ENCODE data around the gene STARD7.
A peak's percentile ranks its signal among the peaks of the same experiment; 100 is the strongest.
"Not testable (repeated sequence)": the region's sequence is repeated elsewhere in the genome, so short reads cannot be mapped to it uniquely, and the experiment has no call there.

The STARD7 gene

DNA sequence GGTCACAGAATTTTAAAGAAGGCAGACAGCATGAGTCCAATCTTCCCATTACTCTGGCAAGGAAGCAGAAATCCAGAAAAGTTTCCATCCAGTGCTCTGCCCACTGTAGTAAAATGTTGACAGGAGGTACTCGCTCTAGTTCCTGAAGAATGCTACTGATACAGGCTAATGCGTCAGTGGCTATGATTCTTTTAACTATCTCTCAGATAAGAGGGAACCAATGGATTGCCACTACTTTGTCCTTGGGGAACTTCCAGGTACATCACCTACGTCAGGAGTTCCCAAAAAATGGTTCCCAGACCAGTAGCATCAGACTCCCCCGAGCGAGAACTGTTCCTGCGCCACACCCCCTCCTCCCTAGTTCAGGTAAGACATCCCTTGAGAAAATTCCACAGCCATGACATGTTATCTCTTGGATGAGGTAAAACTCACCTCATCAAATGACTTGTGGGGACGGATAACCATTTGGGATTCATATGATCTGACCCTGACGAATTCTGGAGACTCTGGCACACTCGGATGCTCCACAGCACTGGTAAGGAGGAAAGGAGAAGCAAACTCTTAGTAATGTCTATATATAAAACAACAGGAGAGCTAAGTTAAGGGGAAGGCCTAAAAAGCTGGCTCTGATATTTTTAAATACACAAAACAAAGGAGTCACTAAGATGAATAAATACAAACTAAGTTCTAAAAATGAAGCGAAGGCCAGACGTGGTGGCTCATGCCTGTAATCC is 16.5 kb downstream of the STARD7 start:
- no peak for DNase-seq

DNA sequence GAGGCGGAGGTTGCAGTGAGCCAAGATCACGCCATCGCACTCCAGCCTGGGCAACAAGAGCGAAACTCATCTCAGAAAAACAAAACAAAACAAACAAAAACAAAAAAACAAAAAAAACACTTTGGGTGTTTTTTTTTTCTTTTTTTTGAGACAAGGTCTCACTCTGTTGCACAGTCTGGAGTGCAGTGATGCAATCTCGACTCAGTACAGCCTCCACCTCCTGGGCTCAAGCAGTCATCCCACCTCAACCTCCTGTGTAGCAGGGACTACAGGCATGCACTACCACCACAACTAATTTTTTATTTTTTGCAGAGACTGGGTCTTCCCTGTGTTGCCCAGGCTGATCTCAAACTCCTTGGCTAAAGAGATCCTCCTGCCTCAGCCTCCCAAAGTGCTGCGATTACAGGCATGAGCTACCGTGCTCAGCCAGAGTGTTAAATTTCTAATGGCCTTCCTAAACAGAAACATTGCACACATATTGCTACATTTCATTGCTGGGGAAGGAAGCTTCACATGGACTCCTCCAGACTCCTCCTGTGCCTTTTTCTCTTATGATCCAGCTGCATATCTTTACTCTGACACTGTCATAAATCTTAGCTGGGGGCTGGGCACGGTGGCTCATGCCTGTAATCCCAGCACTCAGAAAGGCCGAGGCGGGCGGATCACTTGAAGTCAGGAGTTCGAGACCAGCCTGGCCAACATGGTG is 19.7 kb downstream of the STARD7 start:
- no peak for DNase-seq

DNA sequence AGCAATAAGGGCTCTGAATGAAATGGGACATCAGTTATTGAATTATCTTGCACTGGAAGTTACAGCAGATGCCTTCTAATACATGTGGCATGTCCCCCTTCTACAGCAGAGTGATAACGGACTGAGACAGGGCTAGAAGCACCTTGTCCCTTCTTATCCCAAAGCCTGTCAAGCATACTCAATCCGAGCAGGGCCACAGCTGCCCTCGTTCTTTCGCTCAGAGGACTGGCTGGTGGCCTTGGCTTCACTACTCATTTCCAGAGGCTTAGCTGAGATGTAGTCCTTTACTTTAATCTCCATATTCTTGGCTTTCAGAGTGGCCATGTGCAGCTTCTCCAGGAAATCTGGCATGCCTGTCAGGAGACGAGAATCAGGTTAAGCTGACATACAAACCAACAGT is 22.1 kb downstream of the STARD7 start:
- DNase-seq: no peak

DNA sequence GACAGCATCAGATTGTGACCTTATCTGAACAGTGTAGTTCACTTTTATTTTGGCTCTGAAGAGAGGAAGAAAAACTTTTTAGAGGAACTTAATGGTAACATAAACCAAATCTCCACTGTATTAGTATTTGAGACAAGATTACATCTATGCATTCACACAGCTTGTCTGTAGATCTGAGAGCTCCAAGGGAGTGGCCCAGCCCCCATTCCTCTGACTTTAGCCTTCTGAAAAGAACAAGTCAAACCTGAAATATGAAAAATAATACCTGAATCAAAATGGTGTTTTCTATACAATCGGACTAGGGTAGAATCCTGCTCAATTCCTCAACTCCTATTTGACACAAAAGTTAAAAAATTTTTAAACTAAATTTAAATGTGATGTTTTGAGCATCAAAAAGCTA is 23.1 kb downstream of the STARD7 start:
- DNase-seq: no peak

DNA sequence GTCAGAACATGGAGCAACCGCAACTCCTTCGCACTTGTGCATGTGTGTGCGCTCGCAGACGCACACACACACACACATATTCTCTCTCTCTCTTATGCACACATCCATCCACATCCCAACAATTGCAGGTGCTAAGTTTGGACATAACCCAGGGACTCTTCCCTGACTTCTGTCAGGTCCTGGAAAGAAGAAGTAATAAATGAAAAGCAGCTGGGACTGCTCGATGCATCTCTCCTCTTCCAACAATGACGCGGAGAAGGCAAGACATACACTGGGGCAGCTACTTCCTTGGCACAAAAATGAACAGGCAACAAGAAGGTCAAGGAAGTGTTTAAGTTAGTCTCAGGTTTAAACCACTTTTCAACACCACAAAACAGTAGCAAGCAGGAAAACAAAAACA is 23.6 kb downstream of the STARD7 start:
- no peak for DNase-seq

- DNase-seq: no peak
These were observed 24.4 kb downstream of the STARD7 start for GRCh38 chr2:96184188-96184587.

DNA sequence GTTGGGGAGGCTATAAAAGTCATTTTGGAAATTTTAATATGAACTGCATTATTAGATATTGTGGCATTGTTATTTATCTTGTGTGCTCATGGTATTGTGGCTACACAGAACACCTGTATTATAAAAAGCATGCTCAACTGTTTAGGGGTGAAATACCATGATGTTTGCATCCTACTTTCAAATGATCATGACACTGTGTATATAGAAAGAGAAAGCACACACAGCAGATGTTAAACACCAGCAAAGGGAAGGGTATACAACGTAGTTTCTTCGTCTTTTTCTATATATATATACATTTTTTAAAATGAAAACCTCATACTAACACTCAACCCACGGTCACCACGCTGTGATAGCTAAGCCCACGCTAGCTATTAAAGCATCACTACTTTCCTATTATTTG is 27.1 kb downstream of the STARD7 start:
- no peak for DNase-seq

DNA sequence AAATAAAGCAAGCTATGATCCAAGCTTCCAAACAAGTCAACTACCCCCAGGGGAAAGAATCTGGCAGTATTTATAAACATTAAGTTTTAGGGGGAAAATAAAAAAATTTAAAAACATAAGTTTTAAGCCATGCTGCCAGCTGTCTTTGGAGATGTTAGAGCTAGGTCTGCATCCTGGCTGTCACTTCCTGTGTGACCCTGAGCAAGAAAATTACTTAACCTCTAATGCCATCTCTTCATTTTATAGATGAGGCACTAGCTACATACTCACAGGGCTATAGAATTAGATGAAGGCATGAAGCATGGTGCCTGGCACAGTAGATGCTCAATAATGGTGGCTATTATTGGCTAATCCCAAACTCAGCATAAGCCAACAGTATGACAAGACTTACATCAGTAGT is 28.1 kb downstream of the STARD7 start:
- DNase-seq: no peak

DNA sequence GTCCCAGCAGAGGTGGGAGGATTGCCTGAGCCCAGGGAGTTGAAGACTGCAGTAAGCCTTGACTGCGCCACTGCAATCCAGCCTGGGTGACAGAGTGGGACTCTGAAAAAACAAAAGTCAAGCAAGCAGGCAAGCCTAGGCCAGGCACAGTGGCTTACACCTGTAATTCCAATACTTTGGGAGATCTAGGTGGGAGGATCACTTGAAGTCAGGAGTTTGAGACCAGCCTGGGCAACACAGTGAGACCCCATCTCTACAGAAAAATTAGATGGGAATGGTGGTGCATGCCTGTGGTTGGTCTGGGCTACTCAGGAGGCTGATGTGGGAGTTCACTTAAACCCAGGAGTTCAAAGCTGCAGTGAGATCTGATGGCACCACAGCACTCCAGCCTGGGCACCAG is 28.6 kb downstream of the STARD7 start:
- no peak for DNase-seq

GRCh38 chr2:96176661-96177060 is 32.0 kb downstream of the STARD7 start:
- DNase-seq: no peak

- DNase-seq: no peak
These were observed 32.7 kb downstream of the STARD7 start for GRCh38 chr2:96175951-96176350.

GRCh38 chr2:96174251-96175144 is 34.1 kb downstream of the STARD7 start:
- peak; percentile 62 to 76 (median 68) for DNase-seq

DNA sequence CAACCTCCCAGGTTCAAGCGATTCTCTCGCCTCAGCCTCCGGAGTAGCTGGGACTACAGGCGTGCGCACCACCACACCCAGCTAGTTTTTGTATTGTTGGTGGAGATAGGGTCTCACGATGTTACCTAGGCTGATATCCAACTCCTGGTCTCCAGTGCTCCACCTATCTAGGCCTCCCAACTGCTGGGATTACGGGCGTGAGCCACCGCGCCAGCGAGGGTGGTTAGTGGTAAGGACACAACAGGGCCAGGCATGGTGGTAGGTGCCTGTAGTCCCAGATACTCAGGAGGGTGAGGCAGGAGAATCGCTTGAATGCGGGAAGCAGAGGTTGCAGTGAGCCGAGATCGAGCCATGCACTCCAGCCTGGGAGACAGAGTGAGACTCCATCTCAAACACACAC is 36.8 kb downstream of the STARD7 start:
- no peak for DNase-seq

DNA sequence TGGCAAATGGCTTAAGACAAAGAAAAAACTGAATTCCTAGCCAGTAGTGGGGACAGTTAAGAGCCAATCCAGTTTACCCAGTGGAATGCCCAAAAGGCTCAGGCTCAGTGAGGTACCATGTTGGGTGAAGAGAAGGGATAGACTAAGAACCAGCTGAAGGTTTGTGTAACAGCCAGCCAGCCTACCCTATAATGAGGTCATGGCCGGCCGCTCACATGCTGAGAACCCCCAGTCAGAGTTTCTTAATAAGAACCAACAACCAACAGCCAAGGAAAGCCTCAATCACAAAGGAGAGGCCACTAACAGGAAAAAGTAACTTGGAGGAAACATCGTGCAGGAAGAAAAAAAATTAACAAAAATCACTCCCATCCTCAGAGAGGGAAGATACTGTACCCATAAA is 38.0 kb downstream of the STARD7 start:
- no peak for DNase-seq

- DNase-seq: no peak
These were observed 38.6 kb downstream of the STARD7 start for GRCh38 chr2:96169868-96170507.

DNA sequence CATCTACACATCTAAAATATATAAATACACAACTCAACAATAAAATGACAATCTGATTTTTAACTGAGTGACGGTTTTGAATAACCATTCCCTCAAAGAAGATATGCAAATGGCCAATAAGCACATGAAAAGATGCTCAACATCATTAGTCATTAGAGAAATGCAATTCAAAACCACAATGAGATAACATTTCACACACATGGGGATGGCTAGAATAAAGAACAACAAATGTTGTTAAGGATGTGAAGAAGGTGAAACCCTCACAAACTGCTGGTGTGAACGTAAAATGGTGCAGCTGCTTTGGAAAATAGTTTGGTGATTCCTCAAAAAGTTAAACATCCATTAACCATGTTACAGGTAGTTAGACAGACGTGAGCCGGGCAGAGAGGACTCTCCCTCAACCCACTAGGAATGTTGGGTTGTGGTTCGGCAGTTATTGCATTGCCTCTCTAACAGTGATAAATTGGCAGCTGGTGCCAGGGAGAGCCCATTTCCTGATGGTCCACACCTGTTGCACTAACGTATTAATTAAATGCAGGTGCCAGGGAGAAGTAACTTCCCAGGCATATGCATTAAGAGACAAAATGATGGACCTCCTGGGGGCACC is 41.1 kb downstream of the STARD7 start:
- no peak for DNase-seq

DNA sequence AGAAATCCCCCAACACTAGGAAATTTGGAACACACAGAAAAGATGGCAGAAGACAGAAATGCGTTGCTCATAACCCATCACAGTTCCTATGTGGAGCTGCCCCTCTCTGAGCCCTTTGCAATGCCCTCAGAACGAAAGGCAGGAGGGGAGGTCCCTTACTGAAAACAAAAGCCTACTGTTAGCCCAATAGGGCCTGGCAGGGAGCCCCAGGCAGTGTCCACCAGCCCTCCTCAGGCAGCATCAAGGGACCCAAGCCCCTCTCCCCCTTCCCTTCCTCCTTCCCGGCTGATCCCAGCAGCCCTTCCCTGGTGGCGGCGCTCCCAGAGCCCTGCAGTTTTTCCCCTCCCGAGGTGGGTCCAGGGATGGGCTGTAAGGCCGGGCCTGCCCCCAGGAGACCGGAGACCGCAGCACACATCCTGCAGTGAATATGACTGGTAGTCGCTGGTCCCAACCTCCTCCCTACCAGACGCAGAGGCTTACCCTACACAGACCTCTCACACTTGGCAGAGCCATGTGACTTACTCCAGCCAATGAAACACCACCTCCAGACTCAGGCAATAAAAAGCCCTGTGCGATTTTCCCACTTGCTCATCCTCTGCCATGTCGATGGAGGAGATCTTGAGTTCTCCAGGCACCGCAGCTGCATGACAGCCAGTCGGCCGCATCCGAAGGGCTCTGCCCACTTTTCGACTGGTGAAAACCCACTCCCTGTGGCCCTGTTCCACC is 44.0 kb downstream of the STARD7 start:
- peak in 3 of 4 experiments; percentile 18 to 34 (median 30) for DNase-seq

DNA sequence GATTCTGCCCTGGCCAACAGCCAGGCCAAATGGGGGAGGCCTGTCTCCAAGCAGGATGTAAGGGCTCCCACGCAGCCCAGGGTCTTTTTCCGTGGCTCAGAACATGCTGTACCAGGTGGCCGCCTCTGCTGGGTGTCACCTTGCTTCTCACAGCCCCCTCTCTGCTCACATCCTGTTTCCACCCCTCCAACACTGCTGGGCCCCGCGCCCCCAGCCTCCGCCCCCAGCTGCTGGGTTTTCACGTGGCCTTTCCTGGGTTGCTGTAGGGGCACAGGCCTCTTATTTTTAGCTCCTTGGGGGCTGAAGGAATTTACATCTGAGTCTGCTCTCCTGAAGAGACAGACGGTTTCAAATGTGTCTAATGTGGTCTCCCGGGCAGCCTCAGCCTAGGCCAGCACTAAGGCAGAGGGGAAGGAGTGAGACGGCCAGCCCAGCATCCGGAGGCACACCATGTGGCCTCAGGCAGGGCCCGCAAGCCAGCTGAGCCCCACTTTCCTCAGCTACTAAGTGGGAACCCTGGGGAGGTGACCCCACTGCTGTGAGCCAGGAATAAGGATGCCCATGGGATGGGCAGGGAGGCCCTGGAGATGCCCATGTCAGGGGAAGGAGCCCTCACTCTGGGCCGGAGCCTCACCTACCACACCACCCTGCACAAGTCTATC is 44.7 kb downstream of the STARD7 start:
- DNase-seq: peak; percentile 40 to 58 (median 53)

- no peak for DNase-seq
These were observed 45.2 kb downstream of the STARD7 start for GRCh38 chr2:96163415-96163767.

GRCh38 chr2:96161898-96162297 is 46.7 kb downstream of the STARD7 start:
- DNase-seq: no peak

- not testable (repeated sequence) for DNase-seq
These were observed 48.3 kb downstream of the STARD7 start for GRCh38 chr2:96160366-96160765.

Measured in activated CD4-positive, CD25-positive, alpha-beta regulatory T cell (primary cell).